H9 (cell line): ENCODE measurements around the gene PARD6B. TPM values are rescaled to one million over a fixed set of nuclear protein-coding genes. Genes with fewer than 3 reads are reported as not detected.

Experiments
- DNase-seq: peaks from one replicate; pipeline ENCODE4 v3.0.0-alpha.2; 2017
- H2AFZ ChIP-seq: one replicate; pipeline ENCODE4 v1.6.1; 2013; ENCODE audit warnings: mild to moderate bottlenecking, low read length, control low read depth, moderate library complexity
- H2AK5ac ChIP-seq: 2 replicates; pipeline ENCODE4 v1.6.1; 2013; ENCODE audit warnings: low read length, control low read depth, mixed read lengths; ENCODE audit not compliant: insufficient read length
- H2BK120ac ChIP-seq: one replicate; pipeline ENCODE4 v1.6.1; 2013; ENCODE audit warnings: low read depth, mild to moderate bottlenecking, low read length, control low read depth, inconsistent platforms; ENCODE audit not compliant: poor library complexity, severe bottlenecking
- H2BK12ac ChIP-seq: 2 replicates; pipeline ENCODE4 v1.6.1; 2013; ENCODE audit warnings: low read length, control low read depth, mixed read lengths, low read depth; ENCODE audit not compliant: insufficient read length
- H2BK15ac ChIP-seq: 2 replicates; pipeline ENCODE4 v1.6.1; 2013; ENCODE audit warnings: low read depth, low read length, control low read depth
- H2BK20ac ChIP-seq: one replicate; pipeline ENCODE4 v1.6.1; 2013; ENCODE audit warnings: low read depth, mild to moderate bottlenecking, low read length, control low read depth, inconsistent platforms; ENCODE audit not compliant: poor library complexity, severe bottlenecking
- H2BK5ac ChIP-seq: 2 replicates; pipeline ENCODE4 v1.6.1; 2013; ENCODE audit warnings: low read length, control low read depth, mixed read lengths; ENCODE audit not compliant: insufficient read length
- H3K14ac ChIP-seq: 2 replicates; pipeline ENCODE4 v1.6.1; 2013; ENCODE audit warnings: low read length, control low read depth; ENCODE audit not compliant: insufficient read depth
- H3K18ac ChIP-seq: 2 replicates; pipeline ENCODE4 v1.6.1; 2013; ENCODE audit warnings: low read depth, mild to moderate bottlenecking, mixed read lengths, low read length, control low read depth; ENCODE audit not compliant: insufficient read length
- H3K23ac ChIP-seq: 2 replicates; pipeline ENCODE4 v1.6.1; 2013; ENCODE audit warnings: low read length, control low read depth, mixed read lengths, low read depth; ENCODE audit not compliant: insufficient read length
- H3K23me2 ChIP-seq: 2 replicates; pipeline ENCODE4 v1.6.1; 2013; ENCODE audit warnings: low read depth, mild to moderate bottlenecking, mixed read lengths, low read length, control low read depth; ENCODE audit not compliant: insufficient read length, poor library complexity, severe bottlenecking
- H3K27ac ChIP-seq: 2 replicates; pipeline ENCODE4 v1.5.1; 2013; ENCODE audit warnings: low read length, control low read depth, mixed read lengths, low read depth; ENCODE audit not compliant: insufficient read length
- H3K27me3 ChIP-seq: 2 replicates; pipeline ENCODE4 v1.6.1; 2013; ENCODE audit warnings: low read length, control low read depth, inconsistent platforms; ENCODE audit not compliant: insufficient read depth
- H3K4ac ChIP-seq: 2 replicates; pipeline ENCODE4 v1.6.1; 2013; ENCODE audit warnings: low read depth, mild to moderate bottlenecking, control low read depth, inconsistent platforms, low read length, moderate library complexity
- H3K4me1 ChIP-seq: 2 replicates; pipeline ENCODE4 v1.6.1; 2013; ENCODE audit warnings: low read length, control low read depth, inconsistent platforms; ENCODE audit not compliant: insufficient read depth
- H3K4me2 ChIP-seq: 2 replicates; pipeline ENCODE4 v1.6.1; 2013; ENCODE audit warnings: low read length, control low read depth, mixed read lengths; ENCODE audit not compliant: insufficient read length, insufficient read depth
- H3K56ac ChIP-seq: 2 replicates; pipeline ENCODE4 v1.6.1; 2013; ENCODE audit warnings: low read depth, mild to moderate bottlenecking, mixed read lengths, low read length, control low read depth; ENCODE audit not compliant: insufficient read length
- H3K79me1 ChIP-seq: 2 replicates; pipeline ENCODE4 v1.6.1; 2013; ENCODE audit warnings: low read depth, mild to moderate bottlenecking, moderate library complexity, low read length, control low read depth, inconsistent platforms; ENCODE audit not compliant: insufficient read depth, poor library complexity, severe bottlenecking
- H3K79me2 ChIP-seq: 2 replicates; pipeline ENCODE4 v1.6.1; 2013; ENCODE audit warnings: low read length, control low read depth, inconsistent platforms; ENCODE audit not compliant: insufficient read depth
- H3K9ac ChIP-seq: 2 replicates; pipeline ENCODE4 v1.6.1; 2013; ENCODE audit warnings: low read length, control low read depth, mixed read lengths; ENCODE audit not compliant: insufficient read length; ENCODE audit errors: extremely low read depth
- H3K9me3 ChIP-seq: one replicate; pipeline ENCODE4 v1.6.1; 2013; ENCODE audit warnings: low read depth, low read length, inconsistent platforms; ENCODE audit not compliant: control insufficient read depth
- H3T11ph ChIP-seq: one replicate; pipeline ENCODE4 v1.6.1; 2013; ENCODE audit warnings: mild to moderate bottlenecking, low read length, control low read depth, inconsistent platforms
- H4K20me1 ChIP-seq: one replicate; pipeline ENCODE4 v1.6.1; 2013; ENCODE audit not compliant: control insufficient read depth, insufficient read length, insufficient read depth
- H4K5ac ChIP-seq: 2 replicates; pipeline ENCODE4 v1.6.1; 2013; ENCODE audit warnings: low read depth, mild to moderate bottlenecking, mixed read lengths, low read length, control low read depth; ENCODE audit not compliant: insufficient read length
- H4K8ac ChIP-seq: replicated peaks from 2 replicates; pipeline ENCODE4 v1.6.1; 2013; ENCODE audit warnings: low read length, control low read depth, mixed read lengths, low read depth; ENCODE audit not compliant: insufficient read length
- H4K91ac ChIP-seq: 2 replicates; pipeline ENCODE4 v1.6.1; 2013; ENCODE audit warnings: low read depth, mild to moderate bottlenecking, moderate library complexity, mixed read lengths, low read length, control low read depth; ENCODE audit not compliant: insufficient read length
- H3K27ac Mint-ChIP-seq, 3 experiments: 2 replicates in 2 of 3; 3 replicates in 1 of 3; pipeline ENCODE4 v1.8.0; 2020 to 2021; ENCODE audit warnings: mixed read lengths in 3 of 3, mild to moderate bottlenecking in 1 of 3, moderate library complexity in 1 of 3
- H3K27me3 Mint-ChIP-seq: 2 replicates; pipeline ENCODE4 v1.8.0; 2021; ENCODE audit warnings: low read depth, mild to moderate bottlenecking, moderate library complexity, mixed read lengths
- H3K36me3 Mint-ChIP-seq, 3 experiments: 2 replicates in 2 of 3; 3 replicates in 1 of 3; pipeline ENCODE4 v1.8.0; 2020 to 2021; ENCODE audit warnings: low read depth in 3 of 3, mixed read lengths in 3 of 3; ENCODE audit not compliant: insufficient read depth in 1 of 3
- H3K4me1 Mint-ChIP-seq, 2 experiments: 2 replicates each; pipeline ENCODE4 v1.8.0; 2020; ENCODE audit warnings: mixed read lengths in 2 of 2
- H3K4me3 Mint-ChIP-seq, 2 experiments: 2 replicates in 1 of 2; 3 replicates in 1 of 2; pipeline ENCODE4 v1.8.0; 2020 to 2021; ENCODE audit warnings: mild to moderate bottlenecking in 2 of 2, mixed read lengths in 2 of 2, moderate library complexity in 1 of 2
- H3K9me3 Mint-ChIP-seq, 2 experiments: 2 replicates in 1 of 2; 3 replicates in 1 of 2; pipeline ENCODE4 v1.8.0; 2020; ENCODE audit warnings: mild to moderate bottlenecking in 2 of 2, mixed read lengths in 2 of 2, moderate library complexity in 1 of 2
- CTCF ChIP-seq: fragments of 200-600 bp; sonication (generic); conservative IDR thresholded peaks from 3 replicates; pipeline ENCODE4 v1.8.0; 2021; ENCODE audit warnings: antibody characterized with exemption, mild to moderate bottlenecking
- WGBS: extraction: QIAGEN DNeasy Blood & Tissue Kit; methylation state at CpG from one replicate; pipeline ENCODE4 v1.1.7; 2013; ENCODE audit warnings: missing lambda C conversion rate, low lambda C conversion rate, mixed read lengths; ENCODE audit not compliant: insufficient read length; ENCODE audit errors: extremely low coverage; 5-methylcytosine and 5-hydroxymethylcytosine counted together
- total RNA-seq: library from RNA; stranded (reverse); gene quantifications from 2 replicates; pipeline ENCODE4 v1.2.1, GENCODE V29; 2021

Gene PARD6B
- total RNA-seq, 1 experiment from 2014 or later, result 27.4 TPM

GRCh38 chr20:50710492-50711063 lies 20.8 kb upstream of the PARD6B start:
- Histone ChIP-seq H3K23ac (no peak overlapping the region), H2BK12ac (no peak overlapping the region), H2AFZ (no peak overlapping the region), H4K8ac (no peak overlapping the region), H3K23me2 (no peaks in the 10 kb centered on the region), H3K9me3 (no peaks in the 10 kb centered on the region), H2BK120ac (no peak overlapping the region), H4K91ac (no peak overlapping the region), H4K20me1 (no peaks in the 10 kb centered on the region), H3K4me1 (no peaks in the 10 kb centered on the region; the same call in 1 of the 2 replicates), H3K4me2 (no peak overlapping the region), H3K79me1 (no peaks in the 10 kb centered on the region), H3K56ac (no peak overlapping the region), H3K79me2 (no peaks in the 10 kb centered on the region), H2BK15ac (no peak overlapping the region), H2AK5ac (no peak overlapping the region), H3K9ac (no peak overlapping the region), H3T11ph (no peak overlapping the region), H3K27me3 (no peaks in the 10 kb centered on the region; the same call in 1 of the 2 replicates), H3K18ac (no peak overlapping the region), H3K27ac (no peak overlapping the region), H2BK5ac (no peak overlapping the region), H3K14ac (no peak overlapping the region), H4K5ac (no peak overlapping the region), H2BK20ac (no peak overlapping the region), H3K4ac (no peak overlapping the region)
- H3K4me1 Mint-ChIP-seq, result peaks cover 16 to 23% of the 10 kb centered on the region in 2 experiments
- no peak for TF ChIP-seq CTCF
- WGBS, result no CpG with 5 or more reads among the region's 9 CpGs
- H3K9me3 Mint-ChIP-seq, result no peaks in the 10 kb centered on the region
- H3K27ac Mint-ChIP-seq, result no peak overlapping the region
- no peak overlapping the region for H3K4me3 Mint-ChIP-seq
- DNase-seq, result no peak
- H3K36me3 Mint-ChIP-seq, result no peaks in the 10 kb centered on the region
- peaks cover 2% of the 10 kb centered on the region for H3K27me3 Mint-ChIP-seq
